Measurements from ENCODE around the gene ERP29.
"Not testable (repeated sequence)": the region's sequence is repeated elsewhere in the genome, so short reads cannot be mapped to it uniquely, and the experiment has no call there.

Gene ERP29

GRCh38 chr12:112004041-112004440 lies 9.2 kb upstream of the ERP29 start:
- no peak for DNase-seq (ENCODE audit: low spot score)

- no peak for DNase-seq (ENCODE audit: low spot score)
Observed at GRCh38 chr12:112005419-112006395, 7.5 kb upstream of the ERP29 start.

GRCh38 chr12:112007945-112008344 lies 5.3 kb upstream of the ERP29 start:
- DNase-seq (ENCODE audit: low spot score), result no peak

- no peak for DNase-seq (ENCODE audit: low spot score)
Observed at GRCh38 chr12:112008918-112009317, 4.3 kb upstream of the ERP29 start.

- DNase-seq (ENCODE audit: low spot score), result not testable (repeated sequence)
Observed at GRCh38 chr12:112009596-112009995, 3.6 kb upstream of the ERP29 start.

- DNase-seq (ENCODE audit: low spot score), result no peak
Observed at GRCh38 chr12:112010415-112011344, 2.5 kb upstream of the ERP29 start.

- no peak for DNase-seq (ENCODE audit: low spot score)
Observed at GRCh38 chr12:112011685-112012084, 1.5 kb upstream of the ERP29 start.

- DNase-seq (ENCODE audit: low spot score), result peak; percentile 81
Observed at GRCh38 chr12:112013601-112014402, 576 bp downstream of the ERP29 start.

GRCh38 chr12:112015938-112016337 lies 2.7 kb downstream of the ERP29 start:
- DNase-seq (ENCODE audit: low spot score), result no peak

- DNase-seq (ENCODE audit: low spot score), result no peak
Observed at GRCh38 chr12:112017041-112017440, 3.8 kb downstream of the ERP29 start.

GRCh38 chr12:112018571-112019237 lies 5.5 kb downstream of the ERP29 start:
- DNase-seq (ENCODE audit: low spot score), result no peak

GRCh38 chr12:112020947-112021457 lies 7.8 kb downstream of the ERP29 start:
- no peak for DNase-seq (ENCODE audit: low spot score)

- no peak for DNase-seq (ENCODE audit: low spot score)
Observed at GRCh38 chr12:112022241-112023016, 9.2 kb downstream of the ERP29 start.

GRCh38 chr12:112023759-112024396 lies 10.7 kb downstream of the ERP29 start:
- DNase-seq (ENCODE audit: low spot score), result no peak

- peak; percentile 16 for DNase-seq (ENCODE audit: low spot score)
Observed at GRCh38 chr12:112025808-112026375, 12.7 kb downstream of the ERP29 start.

- no peak for DNase-seq (ENCODE audit: low spot score)
Observed at GRCh38 chr12:112029301-112029700, 16.1 kb downstream of the ERP29 start.

- DNase-seq (ENCODE audit: low spot score), result no peak
Observed at GRCh38 chr12:112031472-112031871, 18.2 kb downstream of the ERP29 start.

- no peak for DNase-seq (ENCODE audit: low spot score)
Observed at GRCh38 chr12:112032292-112032691, 19.1 kb downstream of the ERP29 start.

GRCh38 chr12:112035219-112035785 lies 22.1 kb downstream of the ERP29 start:
- DNase-seq (ENCODE audit: low spot score), result no peak
